Peyer's patch (tissue), 4 donors: ENCODE data around the gene APLP1.

ENCODE experiments used
- POLR2A ChIP-seq, 2 donors: fragments of 450-650 bp; IDR thresholded peaks; one replicate each; pipeline ENCODE4 v1.5.1; 2017; ENCODE audit warnings: antibody characterized with exemption in 2 of 2, mild to moderate bottlenecking in 2 of 2, moderate library complexity in 2 of 2
- TF ChIP-seq, protein P1 (sequence below), 6 experiments: fragments of 450-650 bp in 4 of 6; fragments of 200-600 bp in 2 of 6; sonication (generic) in 1 of 6; IDR thresholded peaks; one replicate each; pipeline ENCODE4 v1.5.1; 2017 to 2019; ENCODE audit warnings: antibody characterized with exemption in 6 of 6, mild to moderate bottlenecking in 3 of 6, moderate library complexity in 1 of 6

- TF ChIP-seq POLR2A (IDR thresholded peaks at IDR 0.05) = no peak
- TF ChIP-seq, protein P1, sequence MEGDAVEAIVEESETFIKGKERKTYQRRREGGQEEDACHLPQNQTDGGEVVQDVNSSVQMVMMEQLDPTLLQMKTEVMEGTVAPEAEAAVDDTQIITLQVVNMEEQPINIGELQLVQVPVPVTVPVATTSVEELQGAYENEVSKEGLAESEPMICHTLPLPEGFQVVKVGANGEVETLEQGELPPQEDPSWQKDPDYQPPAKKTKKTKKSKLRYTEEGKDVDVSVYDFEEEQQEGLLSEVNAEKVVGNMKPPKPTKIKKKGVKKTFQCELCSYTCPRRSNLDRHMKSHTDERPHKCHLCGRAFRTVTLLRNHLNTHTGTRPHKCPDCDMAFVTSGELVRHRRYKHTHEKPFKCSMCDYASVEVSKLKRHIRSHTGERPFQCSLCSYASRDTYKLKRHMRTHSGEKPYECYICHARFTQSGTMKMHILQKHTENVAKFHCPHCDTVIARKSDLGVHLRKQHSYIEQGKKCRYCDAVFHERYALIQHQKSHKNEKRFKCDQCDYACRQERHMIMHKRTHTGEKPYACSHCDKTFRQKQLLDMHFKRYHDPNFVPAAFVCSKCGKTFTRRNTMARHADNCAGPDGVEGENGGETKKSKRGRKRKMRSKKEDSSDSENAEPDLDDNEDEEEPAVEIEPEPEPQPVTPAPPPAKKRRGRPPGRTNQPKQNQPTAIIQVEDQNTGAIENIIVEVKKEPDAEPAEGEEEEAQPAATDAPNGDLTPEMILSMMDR (IDR thresholded peaks at IDR 0.05) = no peak
These were observed 20.5 kb upstream of the APLP1 start for GRCh38 chr19:35847911-35848310.
